Uterus (tissue), 4 donors: ENCODE results near the gene RAB9B. TPM values are rescaled to one million over a fixed set of nuclear protein-coding genes. Genes with fewer than 3 reads are reported as not detected.

Source experiments
- DNase-seq, 2 donors: peaks; one replicate each; pipeline ENCODE4 v3.0.0-alpha.2; 2019 to 2020
- H3K27ac ChIP-seq, 2 donors: fragments of 200-600 bp; sonication (generic); 1 replicate in 1 of 2; 2 replicates in 1 of 2; pipeline ENCODE4 v1.5.1; 2016 to 2018
- H3K27me3 ChIP-seq, 2 donors: fragments of 200-600 bp; sonication (generic); one replicate each; pipeline ENCODE4 v1.5.1; 2018 to 2019; ENCODE audit warnings: control low read depth in 1 of 2
- H3K36me3 ChIP-seq, 2 donors: fragments of 200-600 bp; sonication (generic); one replicate each; pipeline ENCODE4 v1.5.1; 2019; ENCODE audit warnings: control low read depth in 1 of 2
- H3K4me1 ChIP-seq, 2 donors: fragments of 200-600 bp; sonication (generic); one replicate each; pipeline ENCODE4 v1.5.1; 2018 to 2019; ENCODE audit warnings: control low read depth in 1 of 2
- H3K4me3 ChIP-seq, 2 donors: fragments of 200-600 bp; sonication (generic); 1 replicate in 1 of 2; 2 replicates in 1 of 2; pipeline ENCODE4 v1.5.1; 2018 to 2019; ENCODE audit warnings: mild to moderate bottlenecking in 1 of 2
- H3K9me3 ChIP-seq, 2 donors: fragments of 200-600 bp; sonication (generic); one replicate each; pipeline ENCODE4 v1.5.1; 2019; ENCODE audit warnings: control low read depth in 1 of 2
- POLR2A ChIP-seq, 2 donors: fragments of 450-650 bp; IDR thresholded peaks; one replicate each; pipeline ENCODE4 v1.6.1; 2016; ENCODE audit warnings: antibody characterized with exemption in 2 of 2, mild to moderate bottlenecking in 1 of 2, moderate library complexity in 1 of 2
- intact Hi-C: fragments of 100-400 bp; cut with DNase I; formaldehyde crosslinking; loops from one replicate; pipeline ENCODE4 v1.15.1; 2023; ENCODE audit warnings: low total_unique reads
- total RNA-seq, 4 donors: library from RNA; depleted of rRNA in 3 of 4; stranded (reverse); fragments of >200 nt in 3 of 4; gene quantifications; one replicate each; pipeline versions ENCODE4 v1.1.0 to v1.2.4, GENCODE V29; 2014 to 2023
- TF ChIP-seq, protein P1 (sequence below), 4 experiments: fragments of 200-600 bp in 2 of 4; fragments of 450-650 bp in 2 of 4; sonication (generic) in 2 of 4; IDR thresholded peaks; one replicate each; pipeline ENCODE4 v1.5.1; 2016 to 2019; ENCODE audit warnings: antibody characterized with exemption in 4 of 4, mild to moderate bottlenecking in 2 of 4, moderate library complexity in 1 of 4
- donor health status: DM: yes; HTN: yes; CAD: no.

RAB9B gene
- total RNA-seq, 4 donors from 2014 or later = 7.2 to 14.9 (median 11.3) TPM

DNA sequence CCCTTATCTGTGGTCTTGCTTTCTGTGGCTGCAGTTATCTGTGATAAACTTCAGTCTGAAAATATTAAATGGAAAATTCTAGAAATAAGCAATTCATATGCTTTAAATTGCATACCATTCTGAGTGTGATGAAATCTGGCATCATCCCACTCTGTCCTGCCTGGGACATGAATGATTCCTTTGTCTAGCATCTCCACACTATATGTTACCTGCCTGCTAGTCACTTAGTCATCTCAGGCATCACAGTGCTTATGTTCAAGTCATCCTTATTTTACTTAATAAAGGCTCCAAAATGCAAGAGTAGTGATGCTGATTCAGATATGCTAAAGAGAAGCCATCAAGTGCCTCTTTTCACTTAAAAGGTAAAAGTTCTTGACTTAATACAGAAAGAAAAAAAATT lies 14.3 kb upstream of the RAB9B start:
- intact Hi-C loops = no loop called here
- H3K27me3 ChIP-seq = peaks cover 0 to 4% of the 10 kb centered on the region in 2 donors
- no peak for DNase-seq
- no peaks in the 10 kb centered on the region for H3K4me1 ChIP-seq
- no peak overlapping the region for H3K4me3 ChIP-seq
- H3K9me3 ChIP-seq = no peaks in the 10 kb centered on the region
- no peaks in the 10 kb centered on the region for H3K36me3 ChIP-seq
- H3K27ac ChIP-seq = no peak overlapping the region
- TF ChIP-seq POLR2A (IDR thresholded peaks at IDR 0.05) = no peak
- TF ChIP-seq, protein P1, sequence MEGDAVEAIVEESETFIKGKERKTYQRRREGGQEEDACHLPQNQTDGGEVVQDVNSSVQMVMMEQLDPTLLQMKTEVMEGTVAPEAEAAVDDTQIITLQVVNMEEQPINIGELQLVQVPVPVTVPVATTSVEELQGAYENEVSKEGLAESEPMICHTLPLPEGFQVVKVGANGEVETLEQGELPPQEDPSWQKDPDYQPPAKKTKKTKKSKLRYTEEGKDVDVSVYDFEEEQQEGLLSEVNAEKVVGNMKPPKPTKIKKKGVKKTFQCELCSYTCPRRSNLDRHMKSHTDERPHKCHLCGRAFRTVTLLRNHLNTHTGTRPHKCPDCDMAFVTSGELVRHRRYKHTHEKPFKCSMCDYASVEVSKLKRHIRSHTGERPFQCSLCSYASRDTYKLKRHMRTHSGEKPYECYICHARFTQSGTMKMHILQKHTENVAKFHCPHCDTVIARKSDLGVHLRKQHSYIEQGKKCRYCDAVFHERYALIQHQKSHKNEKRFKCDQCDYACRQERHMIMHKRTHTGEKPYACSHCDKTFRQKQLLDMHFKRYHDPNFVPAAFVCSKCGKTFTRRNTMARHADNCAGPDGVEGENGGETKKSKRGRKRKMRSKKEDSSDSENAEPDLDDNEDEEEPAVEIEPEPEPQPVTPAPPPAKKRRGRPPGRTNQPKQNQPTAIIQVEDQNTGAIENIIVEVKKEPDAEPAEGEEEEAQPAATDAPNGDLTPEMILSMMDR (IDR thresholded peaks at IDR 0.05) = no peak

DNA sequence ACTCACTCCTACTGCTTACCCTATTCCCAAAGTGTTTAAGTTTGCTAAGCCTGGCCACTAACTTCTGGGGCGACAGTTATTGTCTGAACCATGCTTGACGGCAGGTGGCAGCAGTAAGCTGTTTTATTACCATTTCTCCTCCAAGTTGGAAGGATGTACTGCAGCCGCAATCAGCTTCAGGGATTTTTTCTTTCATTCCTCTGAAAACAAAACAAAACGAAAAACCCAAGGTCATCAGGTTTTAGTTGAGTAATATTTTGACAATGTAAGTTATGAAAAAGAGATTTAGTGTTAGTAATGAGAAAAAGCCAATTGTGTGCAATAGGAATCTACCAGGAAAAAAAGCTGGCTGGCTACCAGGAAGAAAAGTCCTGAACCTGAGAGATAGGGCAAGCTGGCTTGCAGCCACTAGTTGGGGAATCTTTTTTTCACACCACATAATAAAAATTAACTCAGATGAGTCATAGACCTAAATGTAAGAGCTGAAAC lies 13.2 kb upstream of the RAB9B start:
- no peak for TF ChIP-seq POLR2A (IDR thresholded peaks at IDR 0.05)
- TF ChIP-seq, protein P1 (IDR thresholded peaks at IDR 0.05) = peak; percentile 49 to 74 (median 62)
- H3K9me3 ChIP-seq = no peaks in the 10 kb centered on the region
- no peaks in the 10 kb centered on the region for H3K27me3 ChIP-seq
- H3K4me3 ChIP-seq = no peak overlapping the region
- no peaks in the 10 kb centered on the region for H3K36me3 ChIP-seq
- DNase-seq = peak; percentile 71 to 72
- intact Hi-C loops = no loop called here
- no peaks in the 10 kb centered on the region for H3K4me1 ChIP-seq
- H3K27ac ChIP-seq = peak overlapping the region; percentile 32 to 61

DNA sequence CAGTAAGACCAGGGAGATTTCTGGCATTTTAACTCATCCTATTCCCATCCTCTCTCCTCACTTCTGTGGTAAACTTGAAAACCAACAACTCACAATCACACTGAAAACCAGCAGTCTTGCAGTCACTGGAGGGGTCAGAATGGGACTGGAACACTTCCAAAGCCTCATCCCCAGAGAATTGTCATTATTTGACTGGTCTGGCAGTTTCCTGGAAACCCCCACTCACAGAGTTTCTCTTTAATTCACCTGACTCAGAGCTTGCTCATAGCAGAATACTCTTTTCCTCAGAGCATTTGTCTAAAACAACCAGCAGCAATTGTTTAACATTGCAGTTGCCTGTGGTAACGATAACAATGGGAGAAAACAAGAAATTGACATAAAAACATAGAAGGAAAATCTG lies 7.3 kb upstream of the RAB9B start:
- no peak for DNase-seq
- no peak overlapping the region for H3K4me3 ChIP-seq
- no peaks in the 10 kb centered on the region for H3K9me3 ChIP-seq
- intact Hi-C loops = no loop called here
- H3K36me3 ChIP-seq = peaks cover 0 to 3% of the 10 kb centered on the region in 2 donors
- H3K27me3 ChIP-seq = peaks cover 0 to 5% of the 10 kb centered on the region in 2 donors
- TF ChIP-seq POLR2A (IDR thresholded peaks at IDR 0.05) = no peak
- TF ChIP-seq, protein P1 (IDR thresholded peaks at IDR 0.05) = no peak
- H3K4me1 ChIP-seq = no peaks in the 10 kb centered on the region
- H3K27ac ChIP-seq = no peak overlapping the region

DNA sequence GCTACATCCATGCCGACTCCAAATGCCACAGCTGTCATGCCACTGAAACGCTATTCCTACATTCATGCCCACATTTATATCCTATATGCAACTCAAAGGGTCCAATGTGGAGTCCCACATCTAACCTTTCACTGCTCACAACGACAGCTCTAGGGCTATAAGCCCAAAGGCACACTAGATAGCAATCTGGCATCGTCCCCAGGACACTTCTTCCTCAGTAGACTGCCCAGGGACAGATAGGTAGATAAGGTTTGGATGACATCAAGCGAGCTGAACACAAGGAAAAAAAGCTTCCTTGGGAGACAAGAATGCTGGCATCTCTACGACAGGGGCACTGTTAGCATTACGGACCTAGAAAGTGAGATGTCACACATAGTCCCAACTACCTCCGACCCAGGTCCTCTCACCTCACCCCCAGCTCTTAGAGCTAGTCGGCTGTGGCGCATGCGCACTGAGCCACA lies 685 bp downstream of the RAB9B start:
- intact Hi-C loops = no loop called here

DNA sequence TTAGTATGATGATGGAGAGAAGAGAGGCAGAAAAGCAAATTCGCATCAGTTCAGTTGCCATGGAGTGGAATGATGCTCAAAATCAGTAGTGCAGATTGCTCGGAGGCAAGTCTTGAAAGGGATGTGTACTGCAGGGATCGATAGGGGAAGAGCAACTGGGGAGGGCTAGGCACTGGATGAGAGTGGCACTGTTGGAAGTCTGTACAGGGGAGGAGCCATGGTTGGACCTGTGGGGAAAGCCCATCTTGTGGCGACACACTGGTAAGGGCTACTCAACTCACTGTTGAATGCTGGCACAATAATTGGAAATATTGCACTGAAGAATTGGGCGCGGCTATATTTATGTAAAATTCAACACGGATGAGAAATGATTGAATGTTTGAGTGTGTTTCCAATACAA lies 1.2 kb downstream of the RAB9B start:
- Histone ChIP-seq H3K4me3 (peak overlapping the region in 1 of 2 donors; percentile 68), H3K36me3 (no peaks in the 10 kb centered on the region), H3K27ac (peak overlapping the region; percentile 5 to 88), H3K9me3 (no peaks in the 10 kb centered on the region), H3K4me1 (peaks cover 0 to 6% of the 10 kb centered on the region in 2 donors), H3K27me3 (peaks cover 0 to 4% of the 10 kb centered on the region in 2 donors)
- TF ChIP-seq, protein P1 (IDR thresholded peaks at IDR 0.05) = no peak
- no peak for DNase-seq
- intact Hi-C loops = no loop called here

More for the DNA sequence above, 685 bp downstream of the RAB9B start:
- no peak for DNase-seq
- H3K4me3 ChIP-seq = peak overlapping the region; percentile 43 to 68
- H3K9me3 ChIP-seq = no peaks in the 10 kb centered on the region
- H3K27ac ChIP-seq = peak overlapping the region; percentile 78 to 88
- H3K27me3 ChIP-seq = peaks cover 0 to 4% of the 10 kb centered on the region in 2 donors
- TF ChIP-seq POLR2A (IDR thresholded peaks at IDR 0.05) = no peak
- TF ChIP-seq, protein P1 (IDR thresholded peaks at IDR 0.05) = no peak
- H3K4me1 ChIP-seq = peaks cover 0 to 6% of the 10 kb centered on the region in 2 donors
- H3K36me3 ChIP-seq = peaks cover 0 to 2% of the 10 kb centered on the region in 2 donors
